PC-3 (cell line): ENCODE results near the gene MRPS34.

ENCODE experiments used
- EZH2 ChIP-seq: fragments of 300-600 bp; sonication (generic); IDR thresholded peaks from one replicate; pipeline ENCODE4 v1.6.1; 2017; ENCODE audit warnings: antibody characterized with exemption, mild to moderate bottlenecking, low read length; ENCODE audit not compliant: unreplicated experiment
- TF ChIP-seq, protein P1 (sequence below): fragments of 300-600 bp; sonication (generic); conservative IDR thresholded peaks from 2 replicates; pipeline ENCODE4 v1.5.1; 2017; ENCODE audit warnings: antibody characterized with exemption, low read depth, mild to moderate bottlenecking, low read length

DNA sequence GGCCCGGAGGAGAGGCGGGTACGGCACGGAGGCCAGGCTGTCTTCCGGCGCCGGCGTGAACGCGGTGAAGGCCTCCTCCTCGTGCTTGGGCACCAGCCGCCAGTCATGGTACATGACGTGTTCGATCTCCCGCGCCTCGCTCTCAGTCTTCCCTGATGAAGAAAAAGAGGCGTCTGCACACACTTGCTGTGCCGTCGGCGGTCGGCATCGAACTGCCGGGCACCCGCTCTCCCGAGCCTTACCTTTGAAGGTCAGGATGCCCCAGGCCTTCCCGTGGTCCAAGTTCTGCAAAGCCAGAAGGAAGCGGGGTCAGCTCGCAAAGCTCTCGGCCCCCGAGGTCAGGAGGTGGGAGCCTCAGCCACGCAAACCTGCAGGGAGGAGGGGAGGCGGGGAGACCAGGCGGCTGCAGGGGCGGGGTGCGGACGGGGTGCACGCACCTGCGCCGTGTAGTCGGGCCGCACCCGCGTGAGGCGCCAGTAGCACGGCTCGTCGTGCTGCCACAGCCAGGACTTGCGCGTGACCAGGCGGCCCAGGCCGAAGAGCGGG, 499 bp downstream of the MRPS34 start, which contains the start of gene EME2:
- TF ChIP-seq, protein P1, sequence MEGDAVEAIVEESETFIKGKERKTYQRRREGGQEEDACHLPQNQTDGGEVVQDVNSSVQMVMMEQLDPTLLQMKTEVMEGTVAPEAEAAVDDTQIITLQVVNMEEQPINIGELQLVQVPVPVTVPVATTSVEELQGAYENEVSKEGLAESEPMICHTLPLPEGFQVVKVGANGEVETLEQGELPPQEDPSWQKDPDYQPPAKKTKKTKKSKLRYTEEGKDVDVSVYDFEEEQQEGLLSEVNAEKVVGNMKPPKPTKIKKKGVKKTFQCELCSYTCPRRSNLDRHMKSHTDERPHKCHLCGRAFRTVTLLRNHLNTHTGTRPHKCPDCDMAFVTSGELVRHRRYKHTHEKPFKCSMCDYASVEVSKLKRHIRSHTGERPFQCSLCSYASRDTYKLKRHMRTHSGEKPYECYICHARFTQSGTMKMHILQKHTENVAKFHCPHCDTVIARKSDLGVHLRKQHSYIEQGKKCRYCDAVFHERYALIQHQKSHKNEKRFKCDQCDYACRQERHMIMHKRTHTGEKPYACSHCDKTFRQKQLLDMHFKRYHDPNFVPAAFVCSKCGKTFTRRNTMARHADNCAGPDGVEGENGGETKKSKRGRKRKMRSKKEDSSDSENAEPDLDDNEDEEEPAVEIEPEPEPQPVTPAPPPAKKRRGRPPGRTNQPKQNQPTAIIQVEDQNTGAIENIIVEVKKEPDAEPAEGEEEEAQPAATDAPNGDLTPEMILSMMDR, result no peak
- TF ChIP-seq EZH2, result no peak
